ENCODE results near the gene FKBP1C.
"Not testable (repeated sequence)": the region's sequence is repeated elsewhere in the genome, so short reads cannot be mapped to it uniquely, and the experiment has no call there.

Gene FKBP1C

GRCh38 chr6:63211343-63211742 is at the start of gene FKBP1C:
TSS of gene FKBP1C (plus strand) at chr6:63211469.
- DNase-seq = not testable (repeated sequence)

DNA sequence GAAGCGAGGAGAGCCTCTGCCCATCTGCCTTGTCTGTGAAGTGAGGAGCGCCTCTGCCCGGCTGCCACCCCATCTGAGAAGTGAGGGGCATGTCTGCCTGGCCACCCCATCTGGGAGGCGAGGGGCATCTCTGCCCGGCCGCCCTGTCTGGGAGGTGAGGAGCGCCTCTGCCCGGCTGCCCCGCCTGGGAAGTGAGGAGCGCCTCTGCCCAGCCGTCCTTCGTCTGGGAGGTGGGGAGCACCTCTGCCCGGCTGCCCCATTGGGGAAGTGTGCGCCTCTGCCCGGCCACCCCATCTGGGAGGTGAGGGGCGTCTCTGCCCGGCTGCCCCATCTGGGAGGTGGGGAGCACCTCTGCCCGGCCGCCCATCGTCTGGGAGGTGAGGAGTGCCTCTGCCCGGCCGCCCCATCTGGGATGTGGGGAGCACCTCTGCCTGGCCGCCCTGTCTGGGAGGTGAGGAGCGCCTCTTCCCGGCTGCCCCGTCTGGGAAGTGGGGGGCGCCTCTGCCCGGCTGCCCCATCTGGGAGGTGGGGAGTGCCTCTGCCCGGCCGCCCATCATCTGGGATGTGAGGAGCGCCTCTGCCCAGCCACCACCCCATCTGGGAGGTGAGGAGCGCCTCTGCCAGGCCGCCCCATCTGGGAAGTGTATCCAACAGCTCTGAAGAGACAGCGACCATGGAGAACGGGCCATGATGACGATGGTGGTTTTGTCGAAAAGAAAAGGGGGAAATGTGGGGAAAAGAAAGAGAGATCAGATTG is 47.0 kb upstream of the FKBP1C start:
- DNase-seq = not testable (repeated sequence)

DNA sequence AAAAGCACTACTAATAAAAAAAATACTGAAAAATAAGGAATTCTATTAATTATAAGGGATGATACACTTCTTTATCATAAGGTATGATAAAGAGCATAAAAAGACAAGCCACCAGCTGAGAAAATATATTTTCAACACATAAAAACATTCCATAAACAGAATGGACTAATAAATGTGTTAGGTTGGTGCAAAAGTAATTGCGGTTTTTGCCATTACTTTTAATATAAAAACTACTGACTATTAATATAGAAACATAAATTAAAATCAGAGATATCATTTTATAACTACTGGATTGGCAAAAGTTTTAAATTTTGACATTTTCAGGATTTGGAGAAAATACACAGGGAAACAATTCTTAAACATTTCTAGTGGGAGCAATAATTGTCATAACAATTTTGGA is 37.1 kb upstream of the FKBP1C start:
- no peak for DNase-seq

GRCh38 chr6:63176181-63176580 is 35.1 kb upstream of the FKBP1C start:
- DNase-seq = no peak

- no peak for DNase-seq
Observed at GRCh38 chr6:63180367-63180766, 30.9 kb upstream of the FKBP1C start.

DNA sequence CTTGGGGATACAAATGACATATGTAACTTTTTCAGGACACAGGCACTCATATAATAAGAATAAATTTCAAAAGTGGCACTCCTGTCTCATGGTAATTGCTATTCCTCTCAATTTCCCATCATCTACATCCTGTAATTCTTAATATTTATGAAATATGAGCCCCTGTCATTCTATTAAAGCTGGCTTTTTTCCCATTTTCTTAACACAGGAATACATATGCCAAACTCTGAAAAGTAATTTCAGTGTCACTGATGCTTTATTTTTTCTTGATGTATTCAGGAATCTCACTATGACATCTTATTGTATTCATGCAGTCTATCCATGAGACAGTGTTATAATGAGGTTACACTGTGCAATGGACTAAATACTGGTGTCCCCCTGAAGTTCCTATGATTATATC is 24.3 kb upstream of the FKBP1C start:
- no peak for DNase-seq

- no peak for DNase-seq
Observed at GRCh38 chr6:63188828-63189227, 22.4 kb upstream of the FKBP1C start.

DNA sequence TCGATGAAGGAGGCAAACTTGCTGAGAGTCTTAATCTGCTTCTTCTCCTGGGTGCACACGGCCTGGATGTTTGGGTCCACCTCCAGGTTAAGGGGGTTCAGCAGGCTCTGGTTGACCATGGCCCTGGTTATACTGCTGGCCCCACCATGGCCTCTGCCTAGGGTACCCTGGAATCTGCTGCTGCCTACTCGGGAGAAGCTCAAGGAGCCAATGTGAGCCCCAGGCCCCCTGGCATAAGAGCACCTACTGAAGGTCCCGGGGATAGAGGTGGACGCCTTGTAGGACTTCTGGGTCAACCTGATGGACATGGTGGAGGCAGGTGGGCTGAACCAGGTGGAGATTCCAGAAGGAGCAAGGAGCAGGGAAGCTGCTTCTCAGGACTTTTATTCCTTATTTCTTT is 17.9 kb upstream of the FKBP1C start:
- DNase-seq = no peak

- DNase-seq = no peak
Observed at GRCh38 chr6:63197741-63198140, 13.5 kb upstream of the FKBP1C start.

- no peak for DNase-seq
Observed at GRCh38 chr6:63213325-63213724, 2.1 kb downstream of the FKBP1C start.

GRCh38 chr6:63214816-63215215 is 3.5 kb downstream of the FKBP1C start:
- DNase-seq = no peak

DNA sequence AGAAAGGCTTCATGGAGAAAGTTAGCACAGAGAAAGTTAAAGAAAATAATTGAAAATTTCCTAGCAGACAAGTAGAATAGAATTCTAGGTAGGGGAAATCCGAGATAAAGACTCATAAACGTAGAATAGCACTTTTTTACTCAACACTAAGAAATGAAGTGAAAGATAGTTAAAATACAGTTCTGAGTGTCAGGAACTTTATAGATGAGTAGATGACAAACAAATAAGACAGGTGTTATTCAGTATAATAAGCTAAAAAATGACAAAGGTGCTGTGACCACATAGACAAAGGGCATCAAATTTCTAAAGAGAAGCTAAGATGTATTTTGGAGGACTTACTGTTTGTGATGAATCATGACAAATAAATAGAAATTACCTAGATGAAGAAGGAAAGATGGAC is 12.9 kb downstream of the FKBP1C start:
- DNase-seq = no peak

GRCh38 chr6:63225987-63226386 is 14.7 kb downstream of the FKBP1C start:
- not testable (repeated sequence) for DNase-seq

GRCh38 chr6:63227928-63228894 is 16.9 kb downstream of the FKBP1C start:
- DNase-seq = not testable (repeated sequence)

DNA sequence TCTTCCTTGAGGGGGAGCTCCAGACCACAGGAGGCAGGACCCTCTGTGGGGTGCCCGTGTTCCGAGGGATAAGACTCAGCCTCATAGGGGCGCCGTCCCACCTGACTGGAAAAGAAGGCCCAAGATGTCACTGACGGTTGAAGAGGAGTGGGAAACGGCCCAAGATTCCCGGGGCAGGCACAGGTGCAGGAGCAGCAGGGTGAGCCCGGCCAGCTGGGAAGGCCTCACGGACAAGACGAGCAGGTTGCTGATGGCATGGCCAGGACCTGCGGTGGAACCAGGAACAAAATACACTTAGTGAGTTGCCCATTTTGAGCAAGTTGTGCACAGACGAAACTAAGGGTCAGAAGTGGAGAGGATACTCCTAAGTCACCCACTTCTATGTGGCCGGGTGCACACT is 18.8 kb downstream of the FKBP1C start:
- not testable (repeated sequence) for DNase-seq

GRCh38 chr6:63230511-63230910 is 19.2 kb downstream of the FKBP1C start:
- not testable (repeated sequence) for DNase-seq

DNA sequence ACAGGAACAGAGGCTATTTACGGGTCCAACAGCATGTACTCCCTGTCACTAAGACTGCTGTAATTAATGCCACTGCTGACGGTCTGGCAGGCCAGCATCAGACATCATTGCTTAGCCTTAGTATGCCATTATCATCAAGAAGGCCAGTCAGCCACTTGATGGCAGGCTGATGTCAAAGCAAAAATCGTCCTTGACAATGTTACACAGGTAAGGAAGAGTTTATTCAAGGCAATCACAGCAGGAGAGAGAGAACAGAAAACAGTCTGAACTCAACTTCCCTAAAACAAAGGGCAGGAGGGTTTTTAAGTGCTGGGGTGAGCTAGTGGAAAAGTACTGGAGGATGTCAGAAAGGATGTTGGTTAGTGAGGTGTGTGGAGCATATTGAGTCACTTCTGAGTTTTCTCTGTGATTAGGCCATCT is 25.1 kb downstream of the FKBP1C start:
- DNase-seq = no peak

DNA sequence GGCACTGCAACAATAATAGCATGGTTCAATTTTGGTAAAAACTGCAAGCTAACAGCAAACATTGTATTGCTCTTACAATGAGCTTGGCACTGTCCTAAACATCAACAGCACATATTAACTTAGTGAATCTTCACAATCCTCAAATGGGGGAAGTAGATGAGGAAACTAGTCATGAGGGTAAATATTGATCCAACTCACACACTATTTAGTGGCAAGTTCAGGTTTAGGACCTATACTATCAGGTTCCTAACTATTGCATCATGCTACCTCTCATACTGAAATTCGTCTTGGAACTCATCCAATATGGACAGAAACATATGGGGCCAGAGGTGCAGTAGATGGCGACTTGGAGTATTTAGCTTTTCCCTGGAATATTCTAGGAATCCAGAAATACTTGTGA is 34.2 kb downstream of the FKBP1C start:
- no peak for DNase-seq

DNA sequence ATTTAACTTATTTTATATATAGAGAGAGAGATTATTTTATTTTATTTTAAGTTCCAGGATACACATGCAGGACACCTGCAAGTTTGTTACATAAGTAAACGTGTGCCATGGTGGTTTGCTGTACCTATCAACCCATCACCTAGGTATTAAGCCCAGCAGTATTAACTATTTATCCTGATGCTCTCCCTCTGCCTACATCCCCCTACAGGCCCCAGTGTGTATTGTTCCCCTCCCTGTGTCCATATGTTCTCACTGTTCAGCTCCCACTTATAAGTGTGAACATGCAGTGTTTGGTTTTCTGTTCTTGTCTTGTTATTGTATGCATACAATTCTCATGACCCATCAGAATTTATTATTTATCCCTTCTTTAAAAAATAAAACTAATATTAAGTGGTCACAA is 34.6 kb downstream of the FKBP1C start:
- no peak for DNase-seq

DNA sequence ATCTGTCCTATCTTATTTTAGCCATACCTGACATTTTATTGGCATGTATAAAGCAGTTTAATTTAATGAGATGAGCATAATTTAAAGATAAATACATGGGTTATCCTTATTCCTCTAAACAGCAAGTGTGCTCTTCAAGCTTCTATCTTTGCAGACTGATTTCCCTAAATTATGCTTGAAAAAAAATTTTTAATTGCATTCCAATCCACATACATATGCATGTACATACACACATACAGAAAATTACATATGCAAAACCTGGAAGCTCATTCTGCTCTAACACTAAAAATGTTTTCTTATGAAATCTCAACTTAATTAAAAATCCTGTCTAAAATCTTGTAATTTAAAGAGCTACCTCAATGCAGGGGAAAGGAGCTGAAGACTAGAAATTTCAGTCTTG is 35.3 kb downstream of the FKBP1C start:
- DNase-seq = no peak

DNA sequence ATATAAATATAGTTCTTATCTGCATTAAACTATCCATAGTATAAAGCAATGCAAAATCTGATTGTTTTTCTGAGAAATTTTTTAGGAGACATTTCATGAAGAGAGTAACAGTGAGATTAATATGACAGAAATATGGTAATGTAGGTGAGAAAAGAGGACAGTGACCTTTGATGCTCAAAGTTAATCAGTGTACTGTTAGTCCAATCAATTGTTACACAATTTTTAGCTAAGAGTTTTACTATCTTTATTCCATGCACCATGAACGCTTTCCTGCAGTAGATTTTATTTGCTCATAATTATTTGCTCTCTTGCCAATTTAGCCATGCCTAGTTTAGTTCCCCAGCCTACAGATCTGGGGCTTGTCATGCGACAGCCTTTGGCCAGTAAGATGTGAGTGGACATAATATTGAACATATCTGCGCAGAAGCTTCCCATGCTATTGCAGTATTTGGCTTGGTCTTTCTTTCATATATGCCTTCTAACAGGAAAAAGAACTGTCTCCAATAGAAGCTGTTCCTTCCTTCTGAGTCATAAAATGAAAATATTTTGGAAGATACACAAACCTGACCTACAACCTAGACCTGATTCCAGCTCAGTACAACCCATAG is 38.7 kb downstream of the FKBP1C start:
- no peak for DNase-seq

GRCh38 chr6:63259153-63259552 is 47.9 kb downstream of the FKBP1C start:
- DNase-seq = no peak

- no peak for DNase-seq
Observed at GRCh38 chr6:63261820-63262219, 50.6 kb downstream of the FKBP1C start.
